T-cell (primary cell): ENCODE results near the gene PTEN. TPM values are rescaled to one million over a fixed set of nuclear protein-coding genes. Genes with fewer than 3 reads are reported as not detected.

Experiments used
- ATAC-seq, 4 experiments: fragments of 200-7000 bp in 3 of 4; fragments of 150-1000 bp in 1 of 4; cut with Tn5 transposase; replicated peaks in 1 of 4; 1 replicate in 3 of 4; 2 replicates in 1 of 4; pipeline ENCODE4 v1.10.0; 2021; ENCODE audit warnings: moderate library complexity in 3 of 4, mild to moderate bottlenecking in 2 of 4, moderate number of reproducible peaks in 1 of 4
- CTCF ChIA-PET, 2 donors: fragments of 300-600 bp; sonication (Branson Sonifier 250); formaldehyde crosslinking; loops; one replicate each; lab custom pipeline; 2022; ENCODE audit warnings: antibody characterized with exemption in 2 of 2; lab: Charles Lee
- POLR2A ChIA-PET, 2 donors: fragments of 300-600 bp; sonication (Branson Sonifier 250); formaldehyde crosslinking; loops; one replicate each; lab custom pipeline; 2022; ENCODE audit warnings: antibody characterized with exemption in 2 of 2; lab: Charles Lee
- DNase-seq, 35 experiments: peaks; one replicate each; pipeline versions ENCODE4 v3.0.0 to v3.0.0-alpha.2; 2013 to 2023
- H3K27ac ChIP-seq: one replicate; pipeline ENCODE4 v1.5.1; 2013; ENCODE audit warnings: low read length
- H3K27me3 ChIP-seq, 2 experiments: replicated peaks in 1 of 2; 1 replicate in 1 of 2; 2 replicates in 1 of 2; pipeline versions ENCODE4 v1.6.1 to v1.7.0; 2013; ENCODE audit warnings: low read length in 1 of 2, mixed read lengths in 1 of 2; ENCODE audit not compliant: control insufficient read depth in 2 of 2, insufficient read depth in 2 of 2; ENCODE audit errors: extremely low read depth in 1 of 2
- H3K36me3 ChIP-seq, 2 donors: 1 replicate in 1 of 2; 2 replicates in 1 of 2; pipeline versions ENCODE4 v1.6.1 to v1.7.0; 2013; ENCODE audit warnings: low read length in 1 of 2; ENCODE audit not compliant: control insufficient read depth in 2 of 2, insufficient read depth in 1 of 2; ENCODE audit errors: extremely low read depth in 1 of 2
- H3K4me1 ChIP-seq, 2 experiments: 1 replicate in 1 of 2; 2 replicates in 1 of 2; pipeline versions ENCODE4 v1.6.1 to v1.7.0; 2013; ENCODE audit warnings: low read length in 2 of 2, mixed read lengths in 1 of 2; ENCODE audit not compliant: insufficient read depth in 2 of 2, control insufficient read depth in 1 of 2; ENCODE audit errors: extremely low read depth in 1 of 2
- H3K4me3 ChIP-seq, 2 donors: 1 replicate in 1 of 2; 2 replicates in 1 of 2; pipeline versions ENCODE4 v1.5.1 to v1.7.0; 2013; ENCODE audit warnings: mild to moderate bottlenecking in 2 of 2, low read length in 1 of 2, moderate library complexity in 1 of 2; ENCODE audit not compliant: control insufficient read depth in 1 of 2; ENCODE audit errors: extremely low read depth in 1 of 2
- H3K9me3 ChIP-seq: 2 replicates; pipeline ENCODE4 v1.7.0; 2013
- H3K27ac Mint-ChIP-seq, 2 donors: one replicate each; pipeline ENCODE4 v1.8.0; 2020 to 2021; ENCODE audit warnings: mild to moderate bottlenecking in 2 of 2, mixed read lengths in 2 of 2
- H3K27me3 Mint-ChIP-seq, 2 donors: one replicate each; pipeline ENCODE4 v1.8.0; 2021 to 2022; ENCODE audit warnings: mixed read lengths in 2 of 2
- H3K36me3 Mint-ChIP-seq: one replicate; pipeline ENCODE4 v1.8.0; 2021; ENCODE audit warnings: mixed read lengths
- H3K4me1 Mint-ChIP-seq, 3 donors: one replicate each; pipeline ENCODE4 v1.8.0; 2020 to 2022; ENCODE audit warnings: mixed read lengths in 3 of 3, mild to moderate bottlenecking in 1 of 3
- H3K4me3 Mint-ChIP-seq, 3 donors: one replicate each; pipeline ENCODE4 v1.8.0; 2020 to 2022; ENCODE audit warnings: mild to moderate bottlenecking in 3 of 3, mixed read lengths in 3 of 3, moderate library complexity in 3 of 3
- H3K9me3 Mint-ChIP-seq, 3 donors: one replicate each; pipeline ENCODE4 v1.8.0; 2020 to 2022; ENCODE audit warnings: mixed read lengths in 3 of 3
- WGBS: methylation state at CpG from one replicate; pipeline ENCODE4 v1.1.5; 2013; ENCODE audit warnings: missing lambda C conversion rate; ENCODE audit not compliant: insufficient coverage; 5-methylcytosine and 5-hydroxymethylcytosine counted together
- total RNA-seq, 35 experiments: library from RNA in 6 of 35; stranded (reverse) in 6 of 35; fragments of 120-200 nt in 1 of 35; gene quantifications; one replicate each; pipeline versions ENCODE4 v1.2.1 to v1.2.4 and lab custom pipeline; 2013 to 2026

The PTEN gene
- total RNA-seq (10 to 100 TPM; 59.9 to 98.7 (median 66.9) TPM), total RNA-seq (lab: John Stamatoyannopoulos, UW) (73.2 to 234 (median 142) reads per million in 29 experiments)
- 155 TPM for total RNA-seq (2013)

GRCh38 chr10:87863053-87863943 lies at the start of gene PTEN, which contains the start of gene KLLN:
Gene PTEN (plus strand): TSS chr10:87863625. CDS start chr10:87864470, 845 bp downstream.
Gene KLLN (minus strand): TSS chr10:87863533. CDS start chr10:87862487, 1,046 bp downstream.
- ChIA-PET POLR2A (interaction anchor here (0.6 to 1.9 kb wide), 7 partner anchors 7 to 524 kb away, joined by 3 to 8 read pairs (median 4); partner anchors contain the start of gene ATAD1 (in 1 of the 2)), CTCF (interaction anchor here in 1 of 2 donors (0.7 to 2.9 kb wide), 10 partner anchors 45 to 946 kb away, joined by 3 to 11 read pairs (median 5); partner anchors contain the start of gene ATAD1)
- H3K27me3 Mint-ChIP-seq = no peaks in the 10 kb centered on the region
- peaks cover 7% of the 10 kb centered on the region for H3K36me3 Mint-ChIP-seq
- Histone ChIP-seq H3K4me1 (peaks cover 11 to 22% of the 10 kb centered on the region in 2 experiments), H3K27me3 (no peaks in the 10 kb centered on the region), H3K36me3 (no peaks in the 10 kb centered on the region), H3K27ac (peak within 1 kb of the TSS; percentile 87), H3K4me3 (peak within 1 kb of the TSS; percentile 71 to 97), H3K9me3 (no peaks in the 10 kb centered on the region)
- peaks cover 42 to 66% (median 43%) of the 10 kb centered on the region in 3 donors for H3K4me1 Mint-ChIP-seq
- 0% methylated on average over 78 of the region's 89 CpGs for whole genome bisulfite sequencing
- ATAC-seq (peak; percentile 43 to 45 (median 44)), DNase-seq (peak; percentile 54 to 91 (median 73))
- peak within 1 kb of the TSS; percentile 92 to 95 for H3K27ac Mint-ChIP-seq
- H3K4me3 Mint-ChIP-seq = peak within 1 kb of the TSS; percentile 95 to 97 (median 95)
- H3K9me3 Mint-ChIP-seq = no peaks in the 10 kb centered on the region

GRCh38 chr10:87816163-87816897 lies 47.1 kb upstream of the PTEN start:
- peaks cover 13% of the 10 kb centered on the region for H3K36me3 Mint-ChIP-seq
- ATAC-seq = no peak
- H3K4me1 Mint-ChIP-seq = peaks cover 44 to 49% (median 44%) of the 10 kb centered on the region in 3 donors
- H3K9me3 Mint-ChIP-seq = no peaks in the 10 kb centered on the region
- ChIA-PET CTCF (interaction anchor here in 1 of 2 donors (0.5 kb wide), 1 partner anchor 43 kb away, joined by 4 read pairs; no protein-coding TSS in a partner anchor), POLR2A (interaction anchor here (0.6 to 0.9 kb wide), 2 partner anchors 23 to 171 kb away, joined by 3 read pairs; no protein-coding TSS in a partner anchor)
- peaks cover 0 to 8% of the 10 kb centered on the region in 2 donors for H3K36me3 ChIP-seq
- peak overlapping the region; percentile 90 to 99 (median 97) for H3K4me3 Mint-ChIP-seq
- DNase-seq = no peak
- H3K27me3 Mint-ChIP-seq = no peaks in the 10 kb centered on the region
- no peaks in the 10 kb centered on the region for H3K27me3 ChIP-seq
- peak overlapping the region in 1 of 2 donors; percentile 94 for H3K27ac Mint-ChIP-seq
- peaks cover 7 to 27% of the 10 kb centered on the region in 2 experiments for H3K4me1 ChIP-seq
- no peak overlapping the region for H3K4me3 ChIP-seq
- no peaks in the 10 kb centered on the region for H3K9me3 ChIP-seq
- peak overlapping the region; percentile 82 for H3K27ac ChIP-seq
- WGBS = no CpG with 5 or more reads among the region's 9 CpGs

GRCh38 chr10:87816898-87817608 lies 46.4 kb upstream of the PTEN start:
- ATAC-seq = no peak
- Mint-ChIP-seq H3K36me3 (peaks cover 6% of the 10 kb centered on the region), H3K27me3 (no peaks in the 10 kb centered on the region), H3K4me3 (peak overlapping the region; percentile 90 to 99 (median 97)), H3K9me3 (no peaks in the 10 kb centered on the region), H3K27ac (peak overlapping the region; percentile 94 to 97), H3K4me1 (peaks cover 38 to 42% (median 40%) of the 10 kb centered on the region in 3 donors)
- H3K36me3 ChIP-seq = peaks cover 0 to 6% of the 10 kb centered on the region in 2 donors
- WGBS = 0% methylated on average over 1 of the region's 10 CpGs
- POLR2A ChIA-PET = no interaction called here
- peaks cover 7 to 27% of the 10 kb centered on the region in 2 experiments for H3K4me1 ChIP-seq
- peak overlapping the region; percentile 79 to 87 for H3K4me3 ChIP-seq
- peak in 1 of 35 experiments; percentile 11 for DNase-seq
- H3K9me3 ChIP-seq = no peaks in the 10 kb centered on the region
- peak overlapping the region; percentile 82 for H3K27ac ChIP-seq
- CTCF ChIA-PET = interaction anchor here in 1 of 2 donors (2.5 kb wide), 1 partner anchor 765 kb away, joined by 10 read pairs; the partner anchor contains the start of gene RNLS
- H3K27me3 ChIP-seq = no peaks in the 10 kb centered on the region

- no peaks in the 10 kb centered on the region for H3K9me3 Mint-ChIP-seq
- H3K4me1 ChIP-seq = peaks cover 7 to 27% of the 10 kb centered on the region in 2 experiments
- under 1% methylated on average over 59 of the region's 60 CpGs for WGBS
- POLR2A ChIA-PET = interaction anchor here (0.5 to 1.9 kb wide), 7 partner anchors 19 to 765 kb away, joined by 3 to 8 read pairs (median 3); partner anchors contain the start of genes KLLN (in 1 of the 2), PTEN (in 1 of the 2) and RNLS (in 1 of the 2)
- H3K9me3 ChIP-seq = no peaks in the 10 kb centered on the region
- H3K27me3 ChIP-seq = no peaks in the 10 kb centered on the region
- H3K4me3 Mint-ChIP-seq = peak within 1 kb of the TSS; percentile 90 to 99 (median 97)
- H3K4me1 Mint-ChIP-seq = peaks cover 38 to 40% (median 39%) of the 10 kb centered on the region in 3 donors
- no peaks in the 10 kb centered on the region for H3K27me3 Mint-ChIP-seq
- ATAC-seq (peak; percentile 88 to 93 (median 92)), DNase-seq (peak; percentile 80 to 95 (median 87))
- H3K27ac Mint-ChIP-seq = peak within 1 kb of the TSS; percentile 94 to 98
- CTCF ChIA-PET = interaction anchor here (0.5 to 2.6 kb wide), 11 partner anchors 19 to 765 kb away, joined by 3 to 10 read pairs (median 7); partner anchors contain the start of gene RNLS (in 1 of the 2)
- no peaks in the 10 kb centered on the region for H3K36me3 ChIP-seq
- peak within 1 kb of the TSS; percentile 79 to 87 for H3K4me3 ChIP-seq
- peaks cover 3% of the 10 kb centered on the region for H3K36me3 Mint-ChIP-seq
- peak within 1 kb of the TSS; percentile 82 for H3K27ac ChIP-seq
Observed at GRCh38 chr10:87817609-87818504, 45.6 kb upstream of the PTEN start, which contains the start of gene ATAD1. Gene ATAD1 (minus strand): TSS chr10:87818226. CDS start chr10:87814599, 3,627 bp downstream.
